PC-3 (cell line): Measurements from ENCODE around the gene SEMA4G. TPM values are rescaled to one million over a fixed set of nuclear protein-coding genes. Genes with fewer than 3 reads are reported as not detected.

Experiments used
- ATAC-seq: fragments of 200-7000 bp; cut with Tn5 transposase; 2 replicates; pipeline ENCODE4 v1.9.1; 2020; ENCODE audit warnings: mild to moderate bottlenecking, moderate library complexity
- BruUV-seq: library from RNA; stranded (reverse); fragments of 400-500 nt; replicated peaks from 2 replicates; lab custom pipeline; 2021; lab: Mats Ljungman, UMichigan
- CTCF ChIA-PET: fragments of 300-600 bp; sonication (Branson Sonifier 250); formaldehyde crosslinking; loops from one replicate; lab custom pipeline; 2022; ENCODE audit warnings: antibody characterized with exemption; lab: Charles Lee
- POLR2A ChIA-PET: fragments of 300-600 bp; sonication (Branson Sonifier 250); formaldehyde crosslinking; loops from one replicate; lab custom pipeline; 2022; ENCODE audit warnings: antibody characterized with exemption; ENCODE audit not compliant: unreplicated experiment; lab: Charles Lee
- DNase-seq: peaks from one replicate; pipeline ENCODE4 v3.0.0-alpha.2; 2015
- H2AFZ ChIP-seq: fragments of 300-600 bp; sonication (generic); 2 replicates; pipeline ENCODE4 v1.6.0; 2016; ENCODE audit warnings: antibody characterized with exemption, low read length
- H3F3A ChIP-seq: fragments of 300-600 bp; sonication (generic); one replicate; pipeline ENCODE4 v1.6.0; 2017; ENCODE audit warnings: antibody characterized with exemption, low read length, control low read depth, mild to moderate bottlenecking; ENCODE audit not compliant: unreplicated experiment
- H3K27ac ChIP-seq: fragments of 300-600 bp; sonication (generic); 2 replicates; pipeline ENCODE4 v1.5.1; 2016; ENCODE audit warnings: mild to moderate bottlenecking, low read length
- H3K27me3 ChIP-seq: fragments of 300-600 bp; sonication (generic); 2 replicates; pipeline ENCODE4 v1.6.1; 2016; ENCODE audit warnings: low read length, mixed read lengths
- H3K36me3 ChIP-seq: fragments of 300-600 bp; sonication (generic); 2 replicates; pipeline ENCODE4 v1.6.1; 2016; ENCODE audit warnings: low read depth, mixed run types, low read length, mixed read lengths
- H3K4me1 ChIP-seq: fragments of 300-600 bp; sonication (generic); 2 replicates; pipeline ENCODE4 v1.5.1; 2016; ENCODE audit warnings: low read length; ENCODE audit not compliant: insufficient read depth
- H3K4me2 ChIP-seq: fragments of 300-600 bp; sonication (generic); 2 replicates; pipeline ENCODE4 v1.6.0; 2016; ENCODE audit warnings: low read length
- H3K4me3 ChIP-seq: fragments of 300-600 bp; sonication (generic); 2 replicates; pipeline ENCODE4 v1.5.1; 2016; ENCODE audit warnings: mild to moderate bottlenecking, low read length, mixed read lengths
- H3K79me2 ChIP-seq: fragments of 300-600 bp; sonication (generic); 2 replicates; pipeline ENCODE4 v1.6.1; 2017; ENCODE audit warnings: low read length, mixed read lengths
- H3K9ac ChIP-seq: fragments of 300-600 bp; sonication (generic); 2 replicates; pipeline ENCODE4 v1.6.0; 2016; ENCODE audit warnings: mild to moderate bottlenecking, low read length
- H3K9me2 ChIP-seq: fragments of 300-600 bp; sonication (generic); replicated peaks from 2 replicates; pipeline ENCODE4 v1.6.1; 2016; ENCODE audit warnings: mixed run types, low read length, mixed read lengths
- H3K9me3 ChIP-seq: fragments of 300-600 bp; sonication (generic); 2 replicates; pipeline ENCODE4 v1.6.1; 2016; ENCODE audit warnings: low read length, mixed read lengths
- H4K20me1 ChIP-seq: fragments of 300-600 bp; sonication (generic); 2 replicates; pipeline ENCODE4 v1.6.1; 2016; ENCODE audit warnings: low read length, mixed read lengths
- CTCF ChIP-seq: fragments of 300-600 bp; sonication (generic); conservative IDR thresholded peaks from 2 replicates; pipeline ENCODE4 v1.5.1; 2017; ENCODE audit warnings: antibody characterized with exemption, low read depth, mild to moderate bottlenecking, low read length
- EZH2 ChIP-seq: fragments of 300-600 bp; sonication (generic); IDR thresholded peaks from one replicate; pipeline ENCODE4 v1.6.1; 2017; ENCODE audit warnings: antibody characterized with exemption, mild to moderate bottlenecking, low read length; ENCODE audit not compliant: unreplicated experiment
- EZH2phosphoT487 ChIP-seq: fragments of 300-600 bp; sonication (generic); IDR thresholded peaks from 2 replicates; pipeline ENCODE4 v1.6.1; 2018; ENCODE audit warnings: mild to moderate bottlenecking, antibody characterized with exemption, low read length, borderline replicate concordance
- intact Hi-C: fragments of 100-400 bp; cut with micrococcal nuclease; formaldehyde crosslinking; loops from 2 replicates; pipeline ENCODE4 v1.9.0; 2023
- total RNA-seq: library from RNA; depleted of rRNA; stranded (reverse); fragments of >200 nt; gene quantifications from 2 replicates; pipeline ENCODE4 v1.2.3, GENCODE V29; 2014

SEMA4G gene
- total RNA-seq, 1 experiment from 2014 or later: 2.6 TPM

GRCh38 chr10:101000915-101001658, 31.8 kb downstream of the SEMA4G start:
- peak overlapping the region; percentile 97 for H3K4me2 ChIP-seq
- ChIA-PET POLR2A (no interaction called here), CTCF (interaction anchor here (0.5 to 0.6 kb wide), 2 partner anchors 14 to 40 kb away, joined by 3 to 16 read pairs; no protein-coding TSS in a partner anchor)
- H3K27me3 ChIP-seq: no peaks in the 10 kb centered on the region
- H3K9me2 ChIP-seq: no peaks in the 10 kb centered on the region
- H2AFZ ChIP-seq: no peak overlapping the region
- intact Hi-C loops: no loop called here
- H3K27ac ChIP-seq: peak overlapping the region; percentile 44
- H3F3A ChIP-seq: no peaks in the 10 kb centered on the region
- peak; percentile 54 for DNase-seq
- H3K36me3 ChIP-seq: no peaks in the 10 kb centered on the region
- H3K9ac ChIP-seq: peak overlapping the region; percentile 93
- H3K79me2 ChIP-seq: peaks cover 40% of the 10 kb centered on the region
- peak; percentile 29 for ATAC-seq
- no TSS peak for BruUV-seq
- TF ChIP-seq EZH2 (no peak), EZH2phosphoT487 (no peak), CTCF (no peak)
- no peaks in the 10 kb centered on the region for H4K20me1 ChIP-seq
- H3K4me1 ChIP-seq: peaks cover 36% of the 10 kb centered on the region
- no peaks in the 10 kb centered on the region for H3K9me3 ChIP-seq
- H3K4me3 ChIP-seq: peak overlapping the region; percentile 83

- CTCF ChIA-PET: interaction anchor here (0.5 to 0.6 kb wide), 2 partner anchors 13 to 39 kb away, joined by 3 to 16 read pairs; no protein-coding TSS in a partner anchor
Measured at GRCh38 chr10:101001659-101002035, 32.3 kb downstream of the SEMA4G start.

More at GRCh38 chr10:101001659-101002035, 32.3 kb downstream of the SEMA4G start:
- Histone ChIP-seq H4K20me1 (no peaks in the 10 kb centered on the region), H3K27me3 (no peaks in the 10 kb centered on the region), H3K4me1 (peaks cover 32% of the 10 kb centered on the region), H3K79me2 (peaks cover 40% of the 10 kb centered on the region), H3K4me2 (peak overlapping the region; percentile 97; the same call in 1 of the 2 replicates), H3K4me3 (peak overlapping the region; percentile 83; the same call in 1 of the 2 replicates), H3F3A (no peaks in the 10 kb centered on the region), H3K9ac (no peak overlapping the region), H3K9me2 (no peaks in the 10 kb centered on the region), H2AFZ (no peak overlapping the region), H3K27ac (no peak overlapping the region), H3K9me3 (no peaks in the 10 kb centered on the region), H3K36me3 (no peaks in the 10 kb centered on the region)
- no peak for DNase-seq
- POLR2A ChIA-PET: no interaction called here
- TF ChIP-seq EZH2: no peak
- no peak for TF ChIP-seq EZH2phosphoT487
- no peak for TF ChIP-seq CTCF
- no TSS peak for BruUV-seq
- no peak for ATAC-seq
- intact Hi-C loops: no loop called here
